Smooth muscle cell (in vitro differentiated cells): Measurements from ENCODE around the gene GPATCH8. TPM values are rescaled to one million over a fixed set of nuclear protein-coding genes. Genes with fewer than 3 reads are reported as not detected.
A peak's percentile ranks its signal among the peaks of the same experiment; 100 is the strongest.

Experiments used
- DNase-seq: peaks from one replicate; lab custom pipeline; 2025; ENCODE audit not compliant: unreplicated experiment; lab: John Stamatoyannopoulos, UW
- H2AFZ ChIP-seq: fragments of 200-600 bp; sonication (generic); 2 replicates; pipeline ENCODE4 v1.6.0; 2016; ENCODE audit warnings: antibody characterized with exemption, low read depth, mild to moderate bottlenecking
- H3F3A ChIP-seq: fragments of 200-600 bp; sonication (generic); 2 replicates; pipeline ENCODE4 v1.6.0; 2017; ENCODE audit warnings: antibody characterized with exemption, low read depth
- H3K27ac ChIP-seq: fragments of 200-600 bp; sonication (generic); 2 replicates; pipeline ENCODE4 v1.5.1; 2016; ENCODE audit warnings: low read depth, mild to moderate bottlenecking
- H3K27me3 ChIP-seq: fragments of 200-600 bp; sonication (generic); 2 replicates; pipeline ENCODE4 v1.6.1; 2016; ENCODE audit warnings: low read depth, mild to moderate bottlenecking
- H3K36me3 ChIP-seq: fragments of 200-600 bp; sonication (generic); 2 replicates; pipeline ENCODE4 v1.5.1; 2016; ENCODE audit warnings: low read depth
- H3K4me1 ChIP-seq: fragments of 200-600 bp; sonication (generic); 2 replicates; pipeline ENCODE4 v1.5.1; 2016; ENCODE audit warnings: low read depth
- H3K4me2 ChIP-seq: fragments of 200-600 bp; sonication (generic); 2 replicates; pipeline ENCODE4 v1.6.0; 2016; ENCODE audit warnings: mild to moderate bottlenecking
- H3K4me3 ChIP-seq: fragments of 200-600 bp; sonication (generic); 2 replicates; pipeline ENCODE4 v1.5.1; 2016; ENCODE audit warnings: mild to moderate bottlenecking
- H3K79me2 ChIP-seq: fragments of 200-600 bp; sonication (generic); 2 replicates; pipeline ENCODE4 v1.6.0; 2016; ENCODE audit warnings: low read depth, mild to moderate bottlenecking
- H3K9ac ChIP-seq: fragments of 200-600 bp; sonication (generic); 2 replicates; pipeline ENCODE4 v1.6.0; 2016; ENCODE audit warnings: low read depth
- H3K9me3 ChIP-seq: fragments of 200-600 bp; sonication (generic); replicated peaks from 2 replicates; pipeline ENCODE4 v1.5.1; 2016; ENCODE audit warnings: low read depth
- H4K20me1 ChIP-seq: fragments of 200-600 bp; sonication (generic); 2 replicates; pipeline ENCODE4 v1.6.0; 2016; ENCODE audit warnings: low read depth
- CTCF ChIP-seq: fragments of 200-600 bp; sonication (generic); IDR thresholded peaks from 2 replicates; pipeline ENCODE4 v1.5.1; 2017; ENCODE audit warnings: borderline replicate concordance, mild to moderate bottlenecking, antibody characterized with exemption; ENCODE audit not compliant: insufficient read depth, poor library complexity, severe bottlenecking
- WGBS: methylation state at CpG from one replicate; pipeline ENCODE4 v1.1.7; 2016; ENCODE audit warnings: low lambda C conversion rate; 5-methylcytosine and 5-hydroxymethylcytosine counted together
- polyA plus RNA-seq: library from polyadenylated mRNA; unstranded; fragments of >200 nt; fragmentation: Nextera tagmentation; extraction: Ambion mirVana; gene quantifications from 2 replicates; pipeline ENCODE4 v1.2.1, GENCODE V29; 2016
- total RNA-seq: library from RNA; depleted of rRNA; stranded (reverse); fragments of >200 nt; gene quantifications from 2 replicates; pipeline ENCODE4 v1.2.3, GENCODE V29; 2014

The GPATCH8 gene
- total and polyA plus RNA-seq, 2 experiments from 2014 or later = 17.6 to 25.0 TPM

- peaks cover 71% of the 10 kb centered on the region for H3K4me1 ChIP-seq
- no peak overlapping the region for H2AFZ ChIP-seq
- no peaks in the 10 kb centered on the region for H4K20me1 ChIP-seq
- H3K9ac ChIP-seq = no peak overlapping the region
- 57% methylated on average over 5 of the region's 5 CpGs for WGBS
- DNase-seq = no peak
- peak overlapping the region; percentile 67 for H3K4me2 ChIP-seq
- no peak overlapping the region for H3K4me3 ChIP-seq
- no peaks in the 10 kb centered on the region for H3K9me3 ChIP-seq
- no peaks in the 10 kb centered on the region for H3K79me2 ChIP-seq
- no peak for TF ChIP-seq CTCF
- no peaks in the 10 kb centered on the region for H3K27me3 ChIP-seq
- peaks cover 22% of the 10 kb centered on the region for H3F3A ChIP-seq
- peak overlapping the region; percentile 82 for H3K27ac ChIP-seq
- no peaks in the 10 kb centered on the region for H3K36me3 ChIP-seq
These were observed 40.8 kb upstream of the GPATCH8 start for GRCh38 chr17:44543905-44544523.

GRCh38 chr17:44543213-44543904 is 40.2 kb upstream of the GPATCH8 start:
- WGBS = 7% methylated on average over 5 of the region's 5 CpGs
- no peak overlapping the region for H3K4me3 ChIP-seq
- H3K27ac ChIP-seq = peak overlapping the region; percentile 82
- H4K20me1 ChIP-seq = no peaks in the 10 kb centered on the region
- no peaks in the 10 kb centered on the region for H3K27me3 ChIP-seq
- H3F3A ChIP-seq = peaks cover 22% of the 10 kb centered on the region
- H3K36me3 ChIP-seq = no peaks in the 10 kb centered on the region
- no peak overlapping the region for H3K9ac ChIP-seq
- H3K4me1 ChIP-seq = peaks cover 67% of the 10 kb centered on the region
- no peak for TF ChIP-seq CTCF
- DNase-seq = no peak
- no peaks in the 10 kb centered on the region for H3K9me3 ChIP-seq
- peak overlapping the region; percentile 28 for H2AFZ ChIP-seq
- peak overlapping the region; percentile 67 for H3K4me2 ChIP-seq
- H3K79me2 ChIP-seq = no peaks in the 10 kb centered on the region

GRCh38 chr17:44541884-44542581 is 38.8 kb upstream of the GPATCH8 start:
- no peaks in the 10 kb centered on the region for H3K27me3 ChIP-seq
- H3K79me2 ChIP-seq = no peaks in the 10 kb centered on the region
- peak overlapping the region; percentile 13 for H2AFZ ChIP-seq
- DNase-seq = no peak
- peaks cover 22% of the 10 kb centered on the region for H3F3A ChIP-seq
- no peak for TF ChIP-seq CTCF
- H3K9ac ChIP-seq = no peak overlapping the region
- WGBS = 12% methylated on average over 6 of the region's 8 CpGs
- H3K9me3 ChIP-seq = no peaks in the 10 kb centered on the region
- peak overlapping the region; percentile 54 for H3K4me2 ChIP-seq
- no peaks in the 10 kb centered on the region for H3K36me3 ChIP-seq
- H4K20me1 ChIP-seq = no peaks in the 10 kb centered on the region
- no peak overlapping the region for H3K4me3 ChIP-seq
- H3K27ac ChIP-seq = peak overlapping the region; percentile 13
- peaks cover 53% of the 10 kb centered on the region for H3K4me1 ChIP-seq
